Neural crest cell (in vitro differentiated cells): ENCODE measurements around the gene FOXA2. TPM values are rescaled to one million over a fixed set of nuclear protein-coding genes. Genes with fewer than 3 reads are reported as not detected.

Experiments used
- DNase-seq: peaks from one replicate; pipeline ENCODE4 v3.0.0; 2021; ENCODE audit warnings: low read depth, mixed read lengths, low spot score
- H3K27ac Mint-ChIP-seq: one replicate; pipeline ENCODE4 v1.8.0; 2021; ENCODE audit warnings: mild to moderate bottlenecking, mixed read lengths; ENCODE audit not compliant: unreplicated experiment
- H3K27me3 Mint-ChIP-seq: 2 replicates; pipeline ENCODE4 v1.8.0; 2021; ENCODE audit warnings: low read depth, mild to moderate bottlenecking, mixed read lengths
- H3K36me3 Mint-ChIP-seq: 2 replicates; pipeline ENCODE4 v1.8.0; 2021; ENCODE audit warnings: low read depth, mild to moderate bottlenecking, mixed read lengths
- H3K4me1 Mint-ChIP-seq: 2 replicates; pipeline ENCODE4 v1.8.0; 2021; ENCODE audit warnings: mixed read lengths
- H3K4me3 Mint-ChIP-seq: one replicate; pipeline ENCODE4 v1.8.0; 2021; ENCODE audit warnings: mild to moderate bottlenecking, mixed read lengths
- H3K9me3 Mint-ChIP-seq: 2 replicates; pipeline ENCODE4 v1.8.0; 2021; ENCODE audit warnings: mixed read lengths
- total RNA-seq: library from RNA; stranded (reverse); gene quantifications from 2 replicates; pipeline ENCODE4 v1.2.1, GENCODE V29; 2021
- TF ChIP-seq, protein P1 (sequence below): fragments of 200-600 bp; sonication (generic); conservative IDR thresholded peaks from 2 replicates; pipeline ENCODE4 v1.5.0; 2021; ENCODE audit warnings: antibody characterized with exemption, mild to moderate bottlenecking

The FOXA2 gene
- total RNA-seq, 1 donor from 2014 or later = 0.09 TPM

DNA sequence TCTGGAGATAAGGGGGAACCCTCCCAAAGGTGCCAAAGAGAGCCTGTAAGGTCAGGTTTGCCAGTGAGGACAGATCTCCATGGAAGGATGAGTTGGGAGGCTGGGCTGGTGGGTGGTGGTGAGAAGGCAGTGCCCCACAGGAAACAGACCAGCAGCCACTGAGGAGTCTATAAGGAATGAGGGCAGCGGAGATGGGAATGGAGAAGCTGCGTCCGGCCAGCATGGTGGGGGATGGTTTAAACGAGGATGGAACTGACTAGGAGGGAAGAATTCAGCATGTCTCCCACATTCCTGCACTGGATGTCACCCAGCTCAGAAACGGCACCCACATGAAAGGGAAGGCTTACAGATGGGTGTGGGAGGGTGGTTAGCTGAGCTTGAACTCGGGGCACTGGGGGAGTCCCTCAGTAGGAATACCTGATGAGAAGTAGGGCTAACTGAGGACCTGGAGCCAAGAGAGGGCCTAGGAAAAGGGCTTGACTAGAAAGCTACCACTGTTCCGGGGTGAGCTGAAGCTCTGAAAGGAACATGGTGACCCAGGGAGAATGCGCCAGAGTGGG lies 53.2 kb downstream of the FOXA2 start:
- Mint-ChIP-seq H3K27ac (no peak overlapping the region), H3K27me3 (peaks cover 76% of the 10 kb centered on the region), H3K36me3 (no peaks in the 10 kb centered on the region), H3K4me1 (no peaks in the 10 kb centered on the region), H3K9me3 (no peaks in the 10 kb centered on the region), H3K4me3 (no peak overlapping the region)
- DNase-seq = no peak
- TF ChIP-seq, protein P1, sequence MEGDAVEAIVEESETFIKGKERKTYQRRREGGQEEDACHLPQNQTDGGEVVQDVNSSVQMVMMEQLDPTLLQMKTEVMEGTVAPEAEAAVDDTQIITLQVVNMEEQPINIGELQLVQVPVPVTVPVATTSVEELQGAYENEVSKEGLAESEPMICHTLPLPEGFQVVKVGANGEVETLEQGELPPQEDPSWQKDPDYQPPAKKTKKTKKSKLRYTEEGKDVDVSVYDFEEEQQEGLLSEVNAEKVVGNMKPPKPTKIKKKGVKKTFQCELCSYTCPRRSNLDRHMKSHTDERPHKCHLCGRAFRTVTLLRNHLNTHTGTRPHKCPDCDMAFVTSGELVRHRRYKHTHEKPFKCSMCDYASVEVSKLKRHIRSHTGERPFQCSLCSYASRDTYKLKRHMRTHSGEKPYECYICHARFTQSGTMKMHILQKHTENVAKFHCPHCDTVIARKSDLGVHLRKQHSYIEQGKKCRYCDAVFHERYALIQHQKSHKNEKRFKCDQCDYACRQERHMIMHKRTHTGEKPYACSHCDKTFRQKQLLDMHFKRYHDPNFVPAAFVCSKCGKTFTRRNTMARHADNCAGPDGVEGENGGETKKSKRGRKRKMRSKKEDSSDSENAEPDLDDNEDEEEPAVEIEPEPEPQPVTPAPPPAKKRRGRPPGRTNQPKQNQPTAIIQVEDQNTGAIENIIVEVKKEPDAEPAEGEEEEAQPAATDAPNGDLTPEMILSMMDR = no peak
